Psoas muscle (tissue), 8 donors: Measurements from ENCODE around the gene SCN2A. TPM values are rescaled to one million over a fixed set of nuclear protein-coding genes. Genes with fewer than 3 reads are reported as not detected.
A peak's percentile ranks its signal among the peaks of the same experiment; 100 is the strongest.

Source experiments
- ATAC-seq, 4 donors: fragments of 200-7000 bp; cut with Tn5 transposase; one replicate each; pipeline ENCODE4 v1.9.1; 2020; ENCODE audit warnings: moderate library complexity in 3 of 4, mild to moderate bottlenecking in 2 of 4
- DNase-seq, 2 donors: peaks; one replicate each; pipeline ENCODE4 v3.0.0-alpha.2; 2020
- H3K27ac ChIP-seq: fragments of 200-600 bp; one replicate; pipeline ENCODE4 v1.8.0; 2022
- H3K27me3 ChIP-seq, 3 donors: fragments of 200-600 bp in 1 of 3; one replicate each; pipeline versions ENCODE4 v1.6.1 to v1.8.0; 2013 to 2022; ENCODE audit warnings: low read length in 2 of 3, mild to moderate bottlenecking in 2 of 3, moderate library complexity in 1 of 3; ENCODE audit not compliant: insufficient read depth in 3 of 3
- H3K36me3 ChIP-seq, 2 donors: fragments of 200-600 bp in 1 of 2; one replicate each; pipeline versions ENCODE4 v1.6.1 to v1.8.0; 2013 to 2022; ENCODE audit warnings: low read depth in 1 of 2, mild to moderate bottlenecking in 1 of 2, moderate library complexity in 1 of 2; ENCODE audit not compliant: insufficient read depth in 1 of 2
- H3K4me1 ChIP-seq: fragments of 200-600 bp; one replicate; pipeline ENCODE4 v1.8.0; 2022
- H3K4me3 ChIP-seq: fragments of 200-600 bp; one replicate; pipeline ENCODE4 v1.8.0; 2022; ENCODE audit warnings: mild to moderate bottlenecking
- H3K9me3 ChIP-seq: fragments of 200-600 bp; one replicate; pipeline ENCODE4 v1.8.0; 2022
- CTCF ChIP-seq: fragments of 200-600 bp; IDR thresholded peaks from one replicate; pipeline ENCODE4 v1.8.0; 2022; ENCODE audit warnings: antibody characterized with exemption
- WGBS, 3 donors: extraction: QIAGEN DNeasy Blood & Tissue Kit; methylation state at CpG; one replicate each; pipeline versions ENCODE4 v1.1.6 to v1.1.7; 2013; 5-methylcytosine and 5-hydroxymethylcytosine counted together
- intact Hi-C, 2 donors: fragments of 100-400 bp; cut with DNase I; formaldehyde crosslinking; loops; one replicate each; pipeline versions ENCODE4 v1.11.0 to v1.14.2; 2022
- polyA plus RNA-seq, 3 donors: library from polyadenylated mRNA; stranded (reverse); fragments of 200-250 nt; gene quantifications; one replicate each; pipeline ENCODE4 v1.2.3, GENCODE V29; 2013
- total RNA-seq, 4 donors: library from RNA; stranded (reverse); fragmentation: NEBNext Ultra II Directional in 2 of 4; extraction: Animal tissue kit (Norgen Biotek cat#: 25700) in 2 of 4; gene quantifications; one replicate each; pipeline versions ENCODE4 v1.2.1 to v1.2.4, GENCODE V29; 2021 to 2023
- donor health status: healthy with polysubstance abuse.
- donor health status: DM: no; HTN: no; CAD: no; lungs with moderate emphysema.
- donor health status: Bipolar disorder and iron deficiency.
- donor health status: healthy.
- donor health status: DM: yes; HTN: yes; CAD: no.
- donor health status: DM: no; HTN: no; CAD: no.
- donor health status: DM: no; HTN: no; CAD: no.
- donor health status: DM: yes; HTN: yes; CAD: no.

Gene SCN2A
- total and polyA plus RNA-seq, 7 donors: under 0.01 to 0.03 TPM; not detected in 5

- H3K27ac ChIP-seq: no peak overlapping the region
- peaks cover 6% of the 10 kb centered on the region for H3K4me1 ChIP-seq
- no peak for DNase-seq
- intact Hi-C loops: no loop called here
- no peak overlapping the region for H3K4me3 ChIP-seq
- 89 to 92% (median 91%) methylated on average over 4 of the region's 4 CpGs for WGBS, 3 donors
- no peak for TF ChIP-seq CTCF
- no peaks in the 10 kb centered on the region for H3K27me3 ChIP-seq
- no peaks in the 10 kb centered on the region for H3K9me3 ChIP-seq
- ATAC-seq: no peak
- no peaks in the 10 kb centered on the region for H3K36me3 ChIP-seq
These were observed 41.1 kb downstream of the SCN2A start for GRCh38 chr2:165280356-165280755.

GRCh38 chr2:165281387-165281786 lies 42.2 kb downstream of the SCN2A start:
- no peak overlapping the region for H3K27ac ChIP-seq
- 67 to 79% (median 73%) methylated on average over 4 of the region's 4 CpGs for WGBS, 3 donors
- no peaks in the 10 kb centered on the region for H3K36me3 ChIP-seq
- no peak overlapping the region for H3K4me3 ChIP-seq
- peaks cover 6% of the 10 kb centered on the region for H3K4me1 ChIP-seq
- intact Hi-C loops: no loop called here
- TF ChIP-seq CTCF: no peak
- H3K9me3 ChIP-seq: no peaks in the 10 kb centered on the region
- ATAC-seq: no peak
- no peaks in the 10 kb centered on the region for H3K27me3 ChIP-seq
- DNase-seq: no peak

- no peak for TF ChIP-seq CTCF
- Histone ChIP-seq H3K4me1 (peaks cover 6% of the 10 kb centered on the region), H3K27me3 (no peaks in the 10 kb centered on the region)
These were observed 44.1 kb downstream of the SCN2A start for GRCh38 chr2:165283342-165283741.

GRCh38 chr2:165287094-165287778 lies 48.0 kb downstream of the SCN2A start:
- ATAC-seq: no peak
- Histone ChIP-seq H3K36me3 (no peaks in the 10 kb centered on the region), H3K27ac (no peak overlapping the region), H3K4me3 (no peak overlapping the region), H3K27me3 (no peaks in the 10 kb centered on the region), H3K9me3 (no peaks in the 10 kb centered on the region), H3K4me1 (peaks cover 6% of the 10 kb centered on the region)
- intact Hi-C loops: no loop called here
- no peak for TF ChIP-seq CTCF
- 62 to 76% (median 64%) methylated on average over 3 of the region's 3 CpGs for WGBS, 3 donors
- DNase-seq: no peak

More at GRCh38 chr2:165283342-165283741, 44.1 kb downstream of the SCN2A start:
- H3K4me3 ChIP-seq: no peak overlapping the region
- no peaks in the 10 kb centered on the region for H3K36me3 ChIP-seq
- DNase-seq: no peak
- WGBS, 3 donors: 87 to 97% (median 88%) methylated on average over 1 of the region's 1 CpG
- no peaks in the 10 kb centered on the region for H3K9me3 ChIP-seq
- peak in 1 of 4 donors; percentile 31 for ATAC-seq
- intact Hi-C loops: no loop called here
- H3K27ac ChIP-seq: no peak overlapping the region

- Histone ChIP-seq H3K4me3 (no peak overlapping the region), H3K36me3 (no peaks in the 10 kb centered on the region), H3K4me1 (no peaks in the 10 kb centered on the region), H3K27me3 (no peaks in the 10 kb centered on the region), H3K27ac (no peak overlapping the region), H3K9me3 (no peaks in the 10 kb centered on the region)
- no peak for TF ChIP-seq CTCF
- intact Hi-C loops: no loop called here
- no peak for DNase-seq
- WGBS, 3 donors: 78 to 87% (median 87%) methylated on average over 2 of the region's 2 CpGs
- ATAC-seq: no peak
These were observed 49.9 kb downstream of the SCN2A start for GRCh38 chr2:165289069-165289468.
